Peyer's patch (tissue), 4 donors: ENCODE results near the gene SNCB.

Source experiments
- POLR2A ChIP-seq, 2 donors: fragments of 450-650 bp; IDR thresholded peaks; one replicate each; pipeline ENCODE4 v1.5.1; 2017; ENCODE audit warnings: antibody characterized with exemption in 2 of 2, mild to moderate bottlenecking in 2 of 2, moderate library complexity in 2 of 2
- TF ChIP-seq, protein P1 (sequence below), 6 experiments: fragments of 450-650 bp in 4 of 6; fragments of 200-600 bp in 2 of 6; sonication (generic) in 1 of 6; IDR thresholded peaks; one replicate each; pipeline ENCODE4 v1.5.1; 2017 to 2019; ENCODE audit warnings: antibody characterized with exemption in 6 of 6, mild to moderate bottlenecking in 3 of 6, moderate library complexity in 1 of 6

DNA sequence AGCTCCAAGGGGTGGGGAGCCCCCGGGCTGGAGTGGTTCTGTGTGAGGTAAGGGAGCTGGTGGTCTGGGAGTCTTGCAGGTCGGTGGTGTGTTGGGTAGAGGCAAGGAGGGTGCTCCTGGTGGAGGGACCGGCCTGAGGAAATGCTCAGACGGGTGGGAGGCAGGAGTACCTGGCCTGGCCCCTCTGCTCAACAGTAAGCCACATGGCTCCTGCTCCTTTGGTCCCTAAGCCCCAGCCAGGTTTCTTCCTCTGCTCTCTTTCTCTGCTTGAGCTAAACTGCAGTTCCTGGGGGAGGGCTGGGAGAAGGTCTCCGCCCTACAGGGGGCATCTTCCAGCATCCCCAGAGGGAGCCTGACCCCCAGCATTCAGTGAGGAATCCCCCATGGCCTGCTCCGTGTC is 34.1 kb upstream of the SNCB start:
- TF ChIP-seq, protein P1, sequence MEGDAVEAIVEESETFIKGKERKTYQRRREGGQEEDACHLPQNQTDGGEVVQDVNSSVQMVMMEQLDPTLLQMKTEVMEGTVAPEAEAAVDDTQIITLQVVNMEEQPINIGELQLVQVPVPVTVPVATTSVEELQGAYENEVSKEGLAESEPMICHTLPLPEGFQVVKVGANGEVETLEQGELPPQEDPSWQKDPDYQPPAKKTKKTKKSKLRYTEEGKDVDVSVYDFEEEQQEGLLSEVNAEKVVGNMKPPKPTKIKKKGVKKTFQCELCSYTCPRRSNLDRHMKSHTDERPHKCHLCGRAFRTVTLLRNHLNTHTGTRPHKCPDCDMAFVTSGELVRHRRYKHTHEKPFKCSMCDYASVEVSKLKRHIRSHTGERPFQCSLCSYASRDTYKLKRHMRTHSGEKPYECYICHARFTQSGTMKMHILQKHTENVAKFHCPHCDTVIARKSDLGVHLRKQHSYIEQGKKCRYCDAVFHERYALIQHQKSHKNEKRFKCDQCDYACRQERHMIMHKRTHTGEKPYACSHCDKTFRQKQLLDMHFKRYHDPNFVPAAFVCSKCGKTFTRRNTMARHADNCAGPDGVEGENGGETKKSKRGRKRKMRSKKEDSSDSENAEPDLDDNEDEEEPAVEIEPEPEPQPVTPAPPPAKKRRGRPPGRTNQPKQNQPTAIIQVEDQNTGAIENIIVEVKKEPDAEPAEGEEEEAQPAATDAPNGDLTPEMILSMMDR (IDR thresholded peaks at IDR 0.05) = no peak
- TF ChIP-seq POLR2A (IDR thresholded peaks at IDR 0.05) = no peak
